NB4 (cell line): Measurements from ENCODE around the gene UBE3A.

Source experiments
- CTCF ChIP-seq: IDR thresholded peaks from one replicate; pipeline ENCODE4 v1.5.1; 2012; ENCODE audit warnings: low read depth, low read length
- MYC ChIP-seq: IDR thresholded peaks from 2 replicates; pipeline ENCODE4 v1.6.1; 2011; ENCODE audit warnings: low read depth, low read length
- POLR2A ChIP-seq: IDR thresholded peaks from 2 replicates; pipeline ENCODE4 v1.6.1; 2011; ENCODE audit warnings: mild to moderate bottlenecking; ENCODE audit not compliant: insufficient read length; ENCODE audit errors: extremely low read depth
- TF ChIP-seq, protein P1 (sequence below): IDR thresholded peaks from 2 replicates; pipeline ENCODE4 v1.6.1; 2011; ENCODE audit warnings: low read depth, low read length

- TF ChIP-seq CTCF = no peak
- no peak for TF ChIP-seq POLR2A
- TF ChIP-seq, protein P1, sequence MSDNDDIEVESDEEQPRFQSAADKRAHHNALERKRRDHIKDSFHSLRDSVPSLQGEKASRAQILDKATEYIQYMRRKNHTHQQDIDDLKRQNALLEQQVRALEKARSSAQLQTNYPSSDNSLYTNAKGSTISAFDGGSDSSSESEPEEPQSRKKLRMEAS = no peak
- no peak for TF ChIP-seq MYC
Measured at GRCh38 chr15:25385986-25386385, 52.8 kb downstream of the UBE3A start.
